Muscle of back (tissue), 11 donors: ENCODE results near the gene CD300E. TPM values are rescaled to one million over a fixed set of nuclear protein-coding genes. Genes with fewer than 3 reads are reported as not detected.
"Not testable (repeated sequence)": the region's sequence is repeated elsewhere in the genome, so short reads cannot be mapped to it uniquely, and the experiment has no call there.

Source experiments
- DNase-seq, 3 donors: peaks; one replicate each; pipeline versions ENCODE4 v3.0.0 to v3.0.0-alpha.2; 2013
- polyA plus RNA-seq, 10 donors: library from polyadenylated mRNA; unstranded; fragments of 120-200 nt; gene quantifications; one replicate each; pipeline ENCODE4 v1.2.1, GENCODE V29; 2013; ENCODE audit not compliant: insufficient read length in 10 of 10

CD300E gene
- polyA plus RNA-seq, 10 donors = 0.04 to 0.84 (median 0.25) TPM

DNA sequence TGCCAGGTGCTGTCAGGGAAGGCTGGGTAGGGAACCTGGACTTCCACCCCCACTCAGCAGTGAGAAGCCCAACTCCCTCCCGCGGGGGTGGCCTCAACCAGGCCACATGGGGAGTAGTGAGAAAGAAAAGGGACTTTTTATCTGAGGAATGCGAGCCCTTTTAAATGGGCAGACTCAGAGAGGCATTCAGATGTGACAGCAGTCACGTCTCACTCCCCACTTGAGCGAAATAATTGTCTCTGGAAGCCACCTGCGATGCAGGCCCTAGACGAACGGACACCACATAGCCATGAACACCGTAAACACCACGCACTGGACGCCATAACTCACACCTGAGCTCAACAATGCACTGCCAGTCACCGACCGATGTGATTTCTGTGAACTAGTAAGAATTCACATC, 11.9 kb upstream of the CD300E start:
- DNase-seq = no peak

DNA sequence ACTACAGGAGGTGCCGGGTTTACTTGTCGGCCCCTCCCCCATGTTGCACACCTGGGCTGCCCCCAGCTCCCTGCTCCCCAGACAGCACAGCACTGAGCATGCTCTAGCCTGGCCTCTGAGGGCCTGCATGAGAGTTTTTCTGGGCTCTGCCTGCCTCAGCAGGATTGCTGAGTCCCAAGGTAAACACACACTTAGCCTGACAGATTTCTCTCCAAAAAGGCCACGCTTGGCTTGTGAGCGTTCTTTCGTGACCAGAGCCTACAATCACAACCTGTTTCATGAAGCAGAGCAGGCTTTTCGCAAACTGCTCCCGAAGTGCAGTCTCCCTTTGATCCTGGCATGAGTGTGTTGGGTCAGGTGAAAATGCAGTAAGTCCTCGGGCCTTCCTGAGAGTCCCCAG, 9.8 kb upstream of the CD300E start:
- no peak for DNase-seq

DNA sequence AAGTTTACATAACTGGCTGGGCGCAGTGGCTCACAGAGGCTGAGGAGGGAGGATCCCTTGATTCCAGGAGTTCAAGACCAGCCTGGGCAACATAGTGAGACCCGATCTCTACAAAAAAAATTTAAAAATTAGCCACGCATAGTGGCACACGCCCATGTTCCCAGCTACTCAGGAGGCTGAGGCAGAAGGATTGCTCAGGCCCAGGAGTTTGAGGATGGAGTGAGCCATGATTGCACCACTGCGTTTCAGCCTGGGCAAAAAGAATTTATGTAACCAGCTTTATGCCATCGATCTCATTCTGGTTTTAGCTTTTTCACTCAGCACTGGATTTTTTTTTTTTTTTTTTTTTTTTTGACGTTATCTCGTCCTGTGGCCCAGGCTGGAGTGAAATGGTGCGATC, 9.1 kb upstream of the CD300E start:
- DNase-seq = no peak

DNA sequence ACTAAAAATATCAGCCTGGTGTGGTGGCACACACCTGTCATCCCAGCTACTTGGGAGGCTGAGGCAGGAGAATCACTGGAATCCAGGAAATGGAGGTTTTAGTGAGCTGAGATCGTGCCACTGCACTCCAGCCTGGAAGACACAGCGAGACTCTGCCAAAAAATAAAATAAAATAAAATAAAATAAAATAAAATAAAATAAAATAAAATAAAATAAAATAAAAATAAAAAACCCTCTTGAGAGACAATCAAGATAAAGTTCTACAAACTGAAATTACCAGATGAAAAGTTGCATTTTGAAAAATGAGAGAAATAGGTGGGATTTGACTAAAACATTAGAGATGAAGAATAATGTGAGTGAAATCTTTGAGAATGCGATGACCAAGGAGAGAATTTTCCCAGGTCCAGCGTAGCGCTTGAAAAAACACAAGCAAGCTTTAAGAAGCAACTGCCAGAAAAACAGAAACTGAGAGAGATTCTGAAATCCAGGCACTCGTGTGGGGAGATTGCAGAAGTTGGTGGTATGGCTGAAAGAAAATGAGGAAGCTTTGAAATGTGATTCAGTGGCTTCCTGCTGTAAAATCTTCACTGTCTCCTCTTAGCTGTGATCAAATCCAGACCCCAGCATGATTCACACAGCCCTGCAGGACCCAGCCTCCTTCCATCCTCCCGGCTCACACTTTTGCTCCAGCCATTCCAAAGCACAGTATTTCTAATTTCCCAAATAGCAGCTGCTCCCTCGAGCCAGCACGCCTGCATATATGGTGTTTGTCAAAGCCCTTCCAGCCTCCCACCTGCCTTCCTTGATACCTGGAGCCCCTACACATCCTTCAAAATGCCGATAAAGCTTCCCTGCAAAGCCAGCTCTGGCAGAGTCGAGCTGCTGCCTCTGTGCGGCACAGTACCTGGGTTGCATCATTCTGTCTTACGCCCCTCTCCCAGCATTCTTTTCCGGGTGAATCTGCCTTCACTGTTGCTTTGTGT, 8.2 kb upstream of the CD300E start:
- peak in 2 of 3 donors; percentile 8 to 32 for DNase-seq

DNA sequence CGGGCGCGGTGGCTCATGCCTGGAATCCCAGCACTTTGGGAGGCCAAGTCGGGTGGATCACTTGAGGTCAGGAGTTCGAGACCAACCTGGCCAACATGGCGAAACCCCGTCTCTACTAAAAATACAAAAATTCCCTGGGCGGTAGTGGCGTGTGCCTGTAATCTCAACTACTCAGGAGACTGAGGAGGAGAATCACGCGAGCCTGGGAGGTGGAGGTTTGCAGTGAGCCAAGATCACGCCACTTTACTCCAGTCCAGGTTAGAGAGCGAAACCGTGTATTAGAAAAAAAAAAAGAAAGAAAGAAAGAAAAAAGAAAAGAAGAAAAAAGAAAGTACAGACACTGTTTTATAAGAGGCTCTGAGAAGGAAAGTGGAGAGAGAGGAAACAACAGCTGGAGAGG, 6.7 kb upstream of the CD300E start:
- not testable (repeated sequence) for DNase-seq

DNA sequence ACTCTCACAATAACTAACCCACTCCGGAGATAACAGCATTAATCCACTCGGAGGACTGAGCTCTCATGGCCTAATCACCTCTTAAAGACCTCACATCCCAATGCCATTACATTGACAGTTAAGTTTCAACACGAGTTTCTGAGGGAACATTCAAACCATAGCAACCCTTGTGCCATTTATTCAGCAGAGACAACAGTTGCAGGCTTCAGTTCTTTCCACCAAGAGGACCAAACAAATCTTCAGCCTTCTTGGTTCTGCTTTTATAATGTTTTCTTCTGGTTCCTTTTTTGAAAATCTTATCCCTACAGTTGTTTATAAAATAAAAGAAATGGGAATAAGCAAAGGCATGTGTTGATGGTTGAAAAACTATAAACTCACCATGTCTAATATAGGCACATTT, 2.1 kb upstream of the CD300E start:
- DNase-seq = no peak

DNA sequence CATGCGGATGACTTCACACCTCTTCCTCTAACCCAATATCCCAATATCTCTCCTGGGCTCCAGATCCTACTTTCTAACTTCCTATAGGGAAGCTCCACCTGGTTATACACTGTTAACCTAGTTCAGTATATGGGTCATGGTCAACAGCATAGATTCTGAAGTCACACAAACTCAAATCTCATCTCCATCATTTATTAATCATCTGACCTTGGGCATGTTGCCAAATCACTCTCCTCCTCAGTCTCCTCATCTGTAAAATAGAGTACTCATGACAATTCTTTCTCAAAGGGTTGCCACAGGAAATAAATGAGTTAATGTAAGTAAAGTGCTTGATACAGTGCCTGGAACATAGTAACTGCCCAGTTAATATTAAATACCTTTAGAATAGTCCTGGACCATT, 593 bp upstream of the CD300E start:
- no peak for DNase-seq

DNA sequence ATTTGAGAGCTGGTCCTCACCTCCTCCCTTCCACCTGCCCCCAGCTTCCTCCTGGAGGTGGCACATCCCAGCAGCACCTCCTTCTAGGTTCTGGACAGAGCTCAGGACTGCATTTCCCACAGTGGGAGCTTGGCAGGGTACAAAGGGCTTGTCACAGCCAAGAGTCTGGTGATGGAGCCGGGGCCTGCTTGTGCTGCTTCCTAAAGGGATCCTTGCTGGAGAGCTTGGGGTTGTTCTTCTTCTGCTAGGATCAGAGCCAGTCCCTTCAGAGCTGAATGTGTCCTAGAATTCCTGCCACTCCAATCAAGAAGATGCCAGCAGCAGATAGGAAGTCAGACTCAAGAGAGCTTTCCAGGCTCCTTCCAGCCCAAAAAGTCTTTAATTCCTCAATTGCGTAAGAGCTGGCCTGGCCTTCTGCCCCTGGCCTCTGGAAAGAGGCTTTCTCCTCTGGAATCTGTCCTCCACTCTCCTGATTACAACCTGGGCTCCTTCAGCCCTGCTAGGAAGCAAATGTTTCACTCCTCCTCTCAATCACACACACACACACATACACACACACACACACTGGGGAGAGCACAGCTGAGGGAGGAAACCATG, 4.4 kb downstream of the CD300E start:
- peak in 1 of 3 donors; percentile 22 for DNase-seq

DNA sequence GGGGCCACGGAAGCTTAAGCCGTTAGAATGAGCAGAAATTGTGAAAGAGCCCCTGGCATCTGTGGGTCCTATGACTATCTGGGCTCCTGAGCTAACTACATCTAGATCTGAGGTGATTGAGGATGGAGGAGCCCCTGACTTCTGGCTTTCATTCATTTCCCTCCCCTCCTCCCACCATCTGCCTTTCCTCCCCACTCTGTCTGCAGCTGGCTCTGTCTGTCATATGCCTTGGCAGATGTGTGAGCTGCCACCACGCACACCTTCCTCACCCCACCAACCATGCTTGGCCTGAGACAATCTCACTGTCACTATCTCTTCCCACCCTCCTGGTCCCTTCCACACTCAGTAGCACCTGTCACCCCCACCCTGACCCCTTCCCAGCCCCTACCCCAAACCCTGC, 5.1 kb downstream of the CD300E start:
- DNase-seq = peak in 1 of 3 donors; percentile 38

DNA sequence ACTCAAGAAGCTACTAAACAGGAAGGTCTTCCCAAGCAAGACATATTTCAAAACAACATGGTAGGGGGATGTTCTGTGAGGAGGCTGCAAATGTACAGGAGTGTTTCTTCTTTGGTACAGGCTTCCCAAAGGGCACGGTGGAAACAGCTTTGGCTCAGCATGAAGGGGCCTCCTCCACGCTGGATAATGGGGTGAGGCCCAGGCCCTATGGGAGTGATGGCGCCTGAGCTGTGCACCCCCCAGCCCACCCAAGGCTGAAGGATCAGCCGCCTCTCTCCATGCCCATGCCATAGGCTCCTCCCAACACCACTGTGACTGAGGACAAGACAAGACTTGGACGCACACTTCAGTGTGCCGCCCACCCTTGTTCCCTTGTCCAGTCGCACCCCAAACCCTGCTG, 6.8 kb downstream of the CD300E start:
- DNase-seq = no peak

DNA sequence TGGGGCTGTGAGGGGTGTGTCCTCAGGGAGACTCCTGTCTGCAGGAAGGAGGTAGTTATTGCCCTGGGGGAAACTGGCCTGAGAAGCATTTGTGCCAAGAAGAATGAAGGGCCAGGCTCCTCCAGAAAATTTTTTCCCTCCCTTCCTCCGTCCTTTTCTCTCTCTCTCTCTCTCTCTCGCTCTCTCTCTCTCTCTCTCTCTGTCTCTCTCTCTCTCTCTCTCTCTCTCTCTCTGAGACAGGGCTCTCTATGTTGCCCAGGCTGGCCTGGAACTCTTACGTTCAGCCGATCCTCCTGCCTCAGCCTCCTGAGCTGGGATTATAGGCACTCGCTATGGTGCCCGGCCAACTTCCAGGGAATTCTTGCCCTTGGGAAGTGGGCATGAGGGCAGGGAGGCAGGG, 11.5 kb downstream of the CD300E start:
- no peak for DNase-seq

DNA sequence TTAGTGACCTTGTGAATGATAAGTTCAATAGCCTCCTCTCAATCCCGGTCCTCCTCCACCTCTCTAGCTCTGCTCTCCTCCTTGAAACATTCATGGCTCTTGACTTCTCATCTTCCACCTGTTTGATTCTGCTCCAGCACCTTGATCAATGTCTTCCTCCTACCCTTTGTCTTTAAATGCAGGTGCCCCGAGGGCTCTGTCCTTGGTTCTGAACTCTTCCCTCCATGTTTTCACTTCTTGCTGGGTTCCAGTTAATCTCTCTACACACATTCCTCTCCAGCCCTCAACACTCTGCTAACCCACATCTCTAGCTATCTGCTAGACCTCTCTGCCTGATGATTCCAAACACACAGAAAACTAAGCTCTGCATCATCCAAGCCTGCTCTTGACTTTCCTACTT, 13.4 kb downstream of the CD300E start:
- DNase-seq = no peak

DNA sequence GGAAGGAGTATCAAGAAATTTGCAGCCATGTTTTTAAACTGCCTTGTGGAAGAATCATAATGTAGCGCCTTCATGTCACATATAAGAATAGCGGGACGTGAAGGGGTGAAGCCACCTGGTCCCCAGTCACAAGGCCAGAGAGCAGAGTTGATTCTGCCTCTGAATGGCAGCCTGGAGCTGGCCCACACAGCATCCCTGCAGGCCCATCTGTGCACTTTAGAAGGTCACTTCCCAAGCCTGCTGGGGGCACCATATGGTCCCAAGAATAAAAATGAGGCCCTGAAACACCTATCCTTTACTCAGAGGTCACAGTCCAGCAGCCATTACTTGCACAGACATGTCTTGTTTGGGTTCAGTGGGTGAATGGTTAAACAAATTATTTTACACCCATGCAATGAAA, 15.0 kb downstream of the CD300E start:
- no peak for DNase-seq

DNA sequence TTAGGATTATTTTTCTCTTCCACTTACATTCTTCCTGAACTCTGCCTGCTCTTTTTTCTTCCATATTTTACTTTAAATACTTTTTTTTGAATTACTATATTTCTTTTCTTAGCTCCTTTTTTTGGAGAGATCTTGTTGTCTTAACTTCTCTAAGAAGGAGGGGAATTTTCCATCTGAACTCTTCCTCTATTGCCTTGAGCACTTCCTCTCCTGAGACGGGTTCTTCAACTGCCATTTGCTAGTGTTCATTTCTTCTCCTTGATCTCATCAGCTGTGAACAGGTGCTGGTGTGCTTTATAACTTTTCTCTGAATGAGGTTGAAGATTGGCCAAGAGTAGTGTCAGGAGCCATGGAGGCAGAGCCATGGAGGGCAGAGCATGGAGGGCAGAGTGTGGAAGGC, 16.3 kb downstream of the CD300E start:
- DNase-seq = no peak

DNA sequence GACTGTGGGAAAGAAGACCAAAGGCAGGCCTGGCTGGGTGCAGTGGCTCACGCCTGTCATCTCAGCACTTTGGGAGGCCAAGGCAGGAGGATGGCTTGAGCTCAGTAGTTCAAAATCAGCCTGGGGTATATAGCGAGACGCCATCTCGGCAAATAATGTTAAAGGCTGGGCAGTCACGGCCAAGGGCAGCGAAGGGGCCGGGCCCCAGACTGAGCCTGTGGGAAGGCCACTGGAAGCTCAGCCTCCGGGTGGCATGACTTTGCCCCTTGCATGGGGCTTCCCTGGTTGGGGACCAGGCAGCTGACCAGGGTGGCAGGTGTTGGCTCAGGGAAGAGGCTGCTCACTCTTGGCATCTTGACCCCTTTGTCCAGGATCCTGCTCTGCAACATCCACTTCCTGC, 17.5 kb downstream of the CD300E start:
- DNase-seq = no peak

DNA sequence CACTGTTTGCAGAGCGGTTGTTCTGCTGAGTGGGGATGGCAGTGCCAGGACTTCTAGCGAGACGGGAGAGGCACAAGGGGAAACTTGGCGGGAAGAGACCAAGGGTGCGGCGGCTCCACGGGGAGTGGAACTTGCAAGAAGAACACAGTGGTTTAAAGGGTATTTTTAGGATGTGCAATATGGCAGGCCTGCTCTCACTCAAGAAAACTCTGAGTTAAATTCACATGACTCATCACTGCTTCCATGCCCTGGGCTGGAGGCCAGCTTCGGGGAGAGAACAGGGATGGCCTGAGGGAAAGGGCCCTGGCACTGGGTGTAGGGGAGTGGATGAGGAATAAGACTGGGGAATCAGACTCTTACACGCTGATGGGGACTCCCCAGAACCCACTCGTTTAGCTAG, 18.2 kb downstream of the CD300E start:
- no peak for DNase-seq

DNA sequence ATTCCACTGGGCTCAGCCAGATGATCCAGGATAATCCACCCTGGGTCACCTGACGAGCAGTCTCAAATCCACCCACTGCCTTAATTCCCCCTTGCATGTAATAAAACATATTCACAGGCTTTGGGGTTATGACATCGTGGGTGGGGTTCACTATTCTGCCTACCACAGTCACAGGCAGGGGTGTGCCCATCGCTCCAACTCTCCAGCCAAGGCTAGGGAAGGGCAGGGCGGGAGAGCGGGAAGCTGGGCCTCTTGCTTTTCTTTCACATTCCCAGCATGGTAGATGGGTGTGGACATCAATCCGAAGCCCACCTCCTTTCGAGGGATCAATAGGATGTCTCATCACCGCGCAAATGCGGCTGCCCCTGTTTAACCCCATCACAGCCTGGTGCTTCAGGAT, 18.8 kb downstream of the CD300E start:
- no peak for DNase-seq

DNA sequence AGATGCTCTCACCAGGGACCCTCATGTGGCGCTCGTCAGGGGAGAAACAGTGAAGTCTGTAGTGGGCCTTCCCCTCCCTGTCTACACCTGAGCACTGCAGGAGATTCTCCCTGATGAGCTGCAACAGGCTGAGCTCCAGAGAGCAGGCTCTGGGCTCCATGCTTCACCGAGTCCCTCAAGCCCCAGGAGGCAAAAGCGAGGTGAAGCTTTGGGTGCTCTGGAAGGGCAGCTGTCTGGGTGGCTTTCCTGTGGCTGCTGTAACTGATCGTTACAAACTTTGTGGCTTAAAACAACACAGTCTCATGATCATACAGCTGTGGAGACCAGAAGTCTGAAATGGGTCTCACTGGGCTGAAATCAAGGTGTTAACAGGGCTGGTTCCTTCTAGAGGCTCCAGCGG, 19.3 kb downstream of the CD300E start:
- no peak for DNase-seq

DNA sequence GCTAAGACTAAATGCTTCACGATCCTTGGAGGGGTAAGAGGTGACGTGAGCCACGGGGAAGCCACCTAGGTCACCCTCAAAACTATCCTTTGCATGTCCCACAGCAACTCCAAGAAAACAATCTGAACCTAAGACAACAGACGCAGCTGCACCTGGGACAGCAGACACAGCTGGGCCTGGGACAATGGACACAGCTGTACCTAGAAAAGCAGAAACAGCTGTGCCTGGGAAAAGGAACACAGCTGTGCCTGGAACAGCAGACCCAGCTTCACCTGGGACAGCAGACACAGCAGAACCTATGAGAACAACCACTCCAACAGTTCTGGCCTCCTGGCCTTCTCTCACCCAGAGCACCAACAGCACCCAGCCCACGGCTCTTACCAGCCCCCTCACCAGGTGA, 19.8 kb downstream of the CD300E start:
- DNase-seq = no peak

DNA sequence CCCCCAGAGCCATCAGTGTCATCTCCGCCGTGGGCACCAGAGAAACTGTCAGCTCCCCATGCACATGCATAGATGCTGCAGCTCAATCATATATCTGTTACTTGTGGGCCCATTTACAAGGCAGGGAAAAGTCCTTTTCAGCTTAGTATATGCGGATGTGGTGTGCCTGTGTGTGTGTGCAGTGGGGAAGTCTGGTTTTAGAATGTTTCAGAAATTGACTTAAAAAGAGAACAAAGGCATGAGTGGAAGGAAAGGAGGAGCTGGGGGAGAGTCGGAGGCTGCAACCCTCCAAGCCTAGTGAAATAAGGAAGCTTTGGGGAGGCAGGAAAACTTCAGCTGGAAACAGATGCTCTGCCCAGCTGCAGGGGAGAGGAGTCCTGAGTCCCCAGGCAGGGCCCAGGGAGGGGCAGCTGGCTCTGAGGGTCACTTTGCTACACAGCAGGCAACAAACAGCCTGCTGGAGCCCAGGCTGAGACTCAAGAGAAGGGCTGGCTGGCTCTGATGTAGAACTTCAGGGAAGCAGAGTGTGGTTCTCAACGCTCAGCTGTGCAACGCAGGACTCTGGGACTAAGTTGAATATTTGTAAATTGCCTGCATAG, 20.4 kb downstream of the CD300E start:
- DNase-seq = peak in 1 of 3 donors; percentile 22

DNA sequence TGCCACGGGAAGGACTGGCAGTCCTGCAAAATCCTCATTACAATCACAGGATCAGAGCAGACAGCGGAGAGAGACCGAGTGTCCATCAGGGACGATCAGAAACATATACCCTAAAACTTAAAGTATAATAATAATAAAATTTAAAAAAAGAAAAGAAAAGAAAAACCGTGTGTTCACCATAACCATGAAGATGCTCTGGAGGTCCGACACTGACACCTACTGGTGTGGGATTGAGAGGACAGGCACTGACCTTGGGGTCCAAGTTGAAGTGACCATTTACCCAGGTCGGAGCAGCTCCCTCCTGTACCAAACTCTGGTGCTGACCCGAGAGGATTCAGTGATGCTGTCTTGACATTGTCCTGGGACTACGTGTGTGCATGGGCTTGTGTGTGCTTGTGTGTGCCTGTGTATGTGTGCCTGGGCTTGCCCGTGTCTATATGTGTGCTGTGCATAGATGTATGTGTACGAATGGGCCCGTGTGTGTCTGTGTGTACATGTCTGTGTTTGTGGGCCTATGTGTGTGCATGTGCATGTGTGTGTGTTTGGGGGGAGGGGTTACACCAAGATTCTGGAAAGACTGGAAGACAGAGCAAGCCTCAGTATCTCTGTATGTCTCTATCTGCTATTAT, 21.5 kb downstream of the CD300E start:
- DNase-seq = peak in 1 of 3 donors; percentile 32

DNA sequence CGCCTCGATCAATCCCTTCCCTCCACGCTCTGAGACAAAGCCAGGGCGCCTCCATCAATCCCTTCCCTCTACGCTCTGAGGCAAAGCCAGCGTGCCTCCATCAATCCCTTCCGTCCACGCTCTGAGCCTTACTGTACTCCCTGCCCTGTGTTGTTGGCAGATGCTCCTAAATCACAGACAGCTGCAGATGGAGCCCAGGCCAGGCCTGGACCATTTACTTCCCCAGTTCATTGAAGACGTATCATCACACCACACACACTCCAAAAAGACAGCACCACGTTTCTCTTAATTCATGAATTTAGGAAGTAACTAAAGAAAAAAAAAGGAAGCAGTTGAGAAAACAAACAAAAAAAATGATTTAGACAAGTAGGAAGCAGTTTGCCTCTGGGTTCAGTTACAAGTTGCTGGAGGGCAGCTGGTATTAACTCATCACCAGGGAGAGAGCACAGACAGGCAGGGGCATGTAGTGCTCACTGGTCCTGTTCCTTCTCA, 24.0 kb downstream of the CD300E start:
- peak in 2 of 3 donors; percentile 34 to 41 for DNase-seq
